ENCODE data around the gene LRRC45. TPM values are rescaled to one million over a fixed set of nuclear protein-coding genes. Genes with fewer than 3 reads are reported as not detected.

Gene LRRC45
- total RNA-seq, 1 experiment from 2014 or later, result 21.3 TPM

DNA sequence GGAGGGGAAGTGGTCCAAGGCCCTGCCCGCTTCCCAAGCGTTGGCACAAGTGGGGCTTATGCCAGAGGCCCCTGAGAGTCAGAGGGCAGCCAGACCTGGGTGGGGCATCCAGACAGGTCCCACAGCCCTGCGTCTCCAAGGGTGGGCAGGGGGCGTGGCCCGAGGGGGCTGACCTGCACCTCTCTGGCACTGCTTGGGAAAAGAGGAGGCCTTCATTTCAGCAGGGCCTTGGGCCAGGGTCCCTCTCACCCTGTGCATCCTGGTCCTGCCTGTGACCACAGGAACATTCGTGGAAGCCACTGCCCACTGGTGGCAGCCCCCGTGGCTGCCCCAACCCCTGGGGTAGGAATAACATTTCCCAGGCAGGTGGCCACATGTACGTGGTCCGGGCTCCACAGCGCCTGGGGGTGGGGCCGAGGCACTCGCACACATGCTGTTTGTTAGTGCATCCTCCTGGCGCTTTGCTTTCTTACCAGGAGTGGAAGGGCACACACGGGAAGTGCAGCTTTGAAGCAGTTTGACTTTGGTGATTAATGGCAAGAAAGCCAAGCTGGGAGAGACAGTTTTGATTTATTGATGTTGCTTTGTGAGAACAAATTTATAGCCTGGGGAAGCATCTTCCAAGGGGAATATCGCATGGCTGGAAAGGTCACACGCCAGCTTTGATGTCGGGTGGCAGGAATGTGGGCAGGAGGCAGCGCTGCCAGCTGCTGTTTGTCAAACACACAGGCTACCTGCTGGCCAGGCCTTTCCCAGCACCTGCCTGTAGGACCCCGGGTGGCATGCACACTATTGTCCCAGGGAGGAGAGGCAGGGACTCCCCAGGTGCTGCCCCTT, 4.7 kb upstream of the LRRC45 start:
- Histone ChIP-seq H3K36me3 (no peaks in the 10 kb centered on the region), H3K4me3 (no peak overlapping the region), H3K27ac (no peak overlapping the region), H3K4me1 (peaks cover 7% of the 10 kb centered on the region; the same call in 1 of the 2 replicates), H3K9me3 (replicated peaks) (no peaks in the 10 kb centered on the region), H3K27me3 (no peaks in the 10 kb centered on the region)
- DNase-seq, result no peak

DNA sequence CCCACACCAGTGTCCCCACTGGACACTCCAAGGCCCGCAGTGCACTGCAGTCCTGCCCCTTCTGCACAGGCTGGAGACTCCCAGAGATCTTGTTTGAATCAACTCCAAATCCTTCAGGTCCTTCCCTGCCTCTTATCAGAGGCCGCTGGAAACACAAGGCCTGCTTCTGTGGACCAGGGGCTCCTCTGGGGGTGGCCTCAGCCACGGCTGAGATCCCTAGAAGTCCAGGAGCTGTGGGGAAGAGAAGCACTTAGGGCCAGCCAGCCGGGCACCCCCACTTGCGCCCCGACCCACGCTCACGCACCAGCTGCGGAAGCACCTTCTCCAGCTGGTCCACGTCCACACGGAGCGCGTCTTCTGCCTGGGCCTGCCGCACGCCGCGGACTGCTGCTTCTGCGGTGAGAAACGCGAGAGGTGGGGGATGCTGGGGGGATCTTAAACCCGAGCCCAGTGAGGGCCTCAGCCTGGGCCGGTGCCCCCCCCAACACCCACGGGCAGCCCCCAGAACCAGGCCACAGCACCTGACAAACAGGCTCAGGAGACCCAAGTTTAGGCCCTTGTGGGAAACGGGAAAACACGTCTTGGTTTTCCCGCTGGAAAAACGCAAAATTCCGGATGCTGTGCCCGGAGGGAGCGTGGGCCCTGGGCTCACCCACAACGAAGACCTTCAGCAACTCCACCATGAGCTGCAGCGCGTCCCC, 4.0 kb upstream of the LRRC45 start:
- Histone ChIP-seq H3K27me3 (no peaks in the 10 kb centered on the region), H3K36me3 (no peaks in the 10 kb centered on the region), H3K4me1 (peaks cover 7% of the 10 kb centered on the region; the same call in 1 of the 2 replicates), H3K4me3 (no peak overlapping the region), H3K27ac (no peak overlapping the region), H3K9me3 (replicated peaks) (no peaks in the 10 kb centered on the region)
- DNase-seq, result no peak

DNA sequence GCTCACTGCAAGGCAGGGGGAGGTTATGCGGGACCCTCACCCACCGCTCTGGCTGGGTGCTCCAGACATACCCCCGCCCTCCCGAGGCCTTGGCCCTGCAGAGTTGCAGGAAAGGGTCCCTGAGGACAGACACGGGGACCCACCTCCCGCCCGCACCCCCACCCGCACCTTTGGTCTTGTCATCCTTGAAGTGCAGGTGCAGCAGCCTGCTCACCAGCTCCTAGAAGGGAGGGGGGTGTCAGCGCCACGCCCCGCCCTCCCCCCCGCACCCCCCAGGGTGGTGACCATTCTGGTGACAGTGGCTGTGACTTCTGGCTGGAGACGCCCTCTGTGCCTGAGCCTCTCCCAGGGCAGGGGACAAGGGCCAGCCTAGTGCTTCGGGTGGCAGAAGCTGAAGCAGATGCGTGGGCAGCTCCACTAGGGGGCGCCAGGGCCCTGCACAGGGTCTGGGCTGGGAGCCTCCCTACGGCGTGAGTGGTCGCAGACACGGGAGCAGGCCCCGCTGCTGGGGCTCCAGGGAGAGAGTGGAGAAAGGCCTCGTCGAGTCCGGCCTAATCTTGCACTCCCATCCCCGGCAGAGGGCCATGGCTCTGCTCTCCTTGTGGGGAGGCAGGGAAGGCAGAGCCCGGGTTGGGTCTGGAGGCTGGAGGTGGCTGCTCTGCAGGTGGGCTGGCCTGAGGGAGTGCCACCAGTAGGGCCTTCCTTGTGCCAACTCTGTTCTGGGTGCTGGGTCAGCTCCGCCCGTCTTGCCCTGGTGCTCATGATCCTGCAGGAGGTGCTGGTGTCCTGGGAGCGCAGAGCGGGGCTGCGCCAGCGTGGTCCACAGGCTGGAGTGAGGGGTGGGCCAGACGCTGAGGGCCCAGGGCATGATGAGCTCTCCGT, 3.2 kb upstream of the LRRC45 start:
- no peak overlapping the region for H3K27ac ChIP-seq
- no peaks in the 10 kb centered on the region for H3K9me3 ChIP-seq (replicated peaks)
- H3K4me1 ChIP-seq, result peaks cover 7% of the 10 kb centered on the region; the same call in 1 of the 2 replicates
- no peak overlapping the region for H3K4me3 ChIP-seq
- no peaks in the 10 kb centered on the region for H3K27me3 ChIP-seq
- no peaks in the 10 kb centered on the region for H3K36me3 ChIP-seq
- peak; percentile 90 to 93 for DNase-seq

DNA sequence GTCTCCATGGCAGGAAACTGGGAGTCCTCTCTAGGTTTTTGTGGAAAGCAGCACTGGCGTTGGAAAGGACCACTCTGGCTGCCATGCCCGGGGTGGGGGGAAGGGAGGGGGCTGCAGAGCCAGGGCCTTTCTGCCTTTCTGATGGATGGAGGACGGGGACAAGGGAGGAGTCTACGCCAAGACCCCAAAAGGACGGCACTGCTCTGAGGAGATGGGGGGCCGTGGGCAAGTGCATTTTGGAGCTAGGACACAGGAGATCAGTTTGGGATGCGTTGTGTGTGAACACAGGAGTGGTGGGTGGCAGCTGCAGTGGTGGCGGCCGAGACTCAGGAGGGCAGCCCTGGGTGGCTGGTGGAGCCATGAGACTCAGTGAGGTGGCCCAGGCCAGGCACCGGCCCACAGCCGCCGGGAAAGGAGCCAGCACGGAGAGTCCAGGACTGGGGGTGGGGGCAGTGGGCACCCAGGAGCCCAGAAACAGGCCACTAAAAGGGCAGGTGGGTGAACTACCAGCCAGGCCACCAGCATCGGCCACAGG, 2.5 kb upstream of the LRRC45 start:
- no peak for DNase-seq
- Histone ChIP-seq H3K4me1 (peaks cover 7% of the 10 kb centered on the region; the same call in 1 of the 2 replicates), H3K27me3 (no peaks in the 10 kb centered on the region), H3K27ac (no peak overlapping the region), H3K9me3 (replicated peaks) (no peaks in the 10 kb centered on the region), H3K36me3 (no peaks in the 10 kb centered on the region), H3K4me3 (no peak overlapping the region)

DNA sequence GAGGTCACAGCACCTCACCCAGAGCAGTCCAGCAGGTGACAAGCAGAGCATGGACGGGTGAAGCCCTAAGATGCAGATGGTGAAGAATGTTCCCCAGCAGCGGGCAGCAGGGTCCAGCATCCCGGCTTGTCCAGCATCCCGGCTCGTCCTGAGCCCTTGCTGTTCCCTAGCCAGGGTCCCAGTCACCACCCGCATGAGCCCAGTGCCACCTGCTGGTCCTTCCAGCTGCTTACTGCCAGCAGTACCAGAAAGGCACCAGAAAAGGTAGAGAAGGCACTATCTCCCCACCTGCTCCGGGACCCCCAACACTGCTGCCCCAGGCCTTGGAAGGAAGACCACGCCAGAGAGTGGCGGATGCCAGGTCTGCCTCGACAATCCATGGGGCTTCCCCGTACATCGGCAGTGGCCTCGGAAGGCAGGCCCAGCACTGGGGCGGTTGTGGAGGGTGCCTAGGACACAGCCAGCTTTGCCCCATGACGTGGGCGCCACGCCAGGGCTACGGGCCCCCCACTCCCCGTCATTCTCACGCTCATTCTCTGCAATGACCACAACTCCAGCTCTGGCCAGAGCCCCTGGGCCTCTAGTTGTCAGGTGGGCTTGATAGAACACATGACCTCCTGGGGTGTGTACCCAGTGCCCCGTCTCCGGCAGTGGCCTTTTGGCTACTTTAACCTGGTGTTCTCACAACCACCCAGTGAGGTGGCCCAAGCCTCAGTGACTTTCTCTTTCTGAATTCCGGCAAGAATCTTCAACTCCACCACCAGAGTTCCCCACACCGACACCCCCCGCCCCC, 1.8 kb upstream of the LRRC45 start:
- Histone ChIP-seq H3K36me3 (no peaks in the 10 kb centered on the region), H3K4me1 (peaks cover 7% of the 10 kb centered on the region; the same call in 1 of the 2 replicates), H3K27ac (no peak overlapping the region), H3K9me3 (replicated peaks) (no peaks in the 10 kb centered on the region), H3K4me3 (peak overlapping the region; percentile 89), H3K27me3 (no peaks in the 10 kb centered on the region)
- peak; percentile 90 to 91 for DNase-seq

DNA sequence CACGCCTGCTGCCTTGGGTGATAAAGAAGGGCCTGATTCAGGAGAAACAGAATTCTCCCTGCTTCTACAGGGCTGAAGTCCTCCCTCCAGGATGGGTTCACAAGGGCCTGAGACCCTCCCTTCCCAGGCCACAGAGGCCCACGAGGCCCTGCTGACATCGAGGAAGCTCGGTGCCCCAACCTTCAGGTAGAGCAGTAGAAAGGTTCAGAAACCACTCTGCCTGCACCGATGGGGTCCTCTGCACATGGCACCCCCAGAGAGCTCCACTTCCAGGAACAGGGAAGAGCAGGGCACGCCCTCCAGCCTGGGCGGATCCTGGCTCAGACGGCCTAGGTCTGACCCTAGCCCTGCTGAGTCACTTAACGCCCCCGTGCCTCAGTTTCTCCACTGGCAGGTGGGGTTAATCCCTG, 1.2 kb upstream of the LRRC45 start:
- Histone ChIP-seq H3K4me3 (peak overlapping the region; percentile 89), H3K27ac (no peak overlapping the region; the same call in 1 of the 2 replicates), H3K36me3 (no peaks in the 10 kb centered on the region), H3K4me1 (peaks cover 7% of the 10 kb centered on the region; the same call in 1 of the 2 replicates), H3K27me3 (no peaks in the 10 kb centered on the region), H3K9me3 (replicated peaks) (no peaks in the 10 kb centered on the region)
- DNase-seq, result peak in 1 of 2 experiments; percentile 46

DNA sequence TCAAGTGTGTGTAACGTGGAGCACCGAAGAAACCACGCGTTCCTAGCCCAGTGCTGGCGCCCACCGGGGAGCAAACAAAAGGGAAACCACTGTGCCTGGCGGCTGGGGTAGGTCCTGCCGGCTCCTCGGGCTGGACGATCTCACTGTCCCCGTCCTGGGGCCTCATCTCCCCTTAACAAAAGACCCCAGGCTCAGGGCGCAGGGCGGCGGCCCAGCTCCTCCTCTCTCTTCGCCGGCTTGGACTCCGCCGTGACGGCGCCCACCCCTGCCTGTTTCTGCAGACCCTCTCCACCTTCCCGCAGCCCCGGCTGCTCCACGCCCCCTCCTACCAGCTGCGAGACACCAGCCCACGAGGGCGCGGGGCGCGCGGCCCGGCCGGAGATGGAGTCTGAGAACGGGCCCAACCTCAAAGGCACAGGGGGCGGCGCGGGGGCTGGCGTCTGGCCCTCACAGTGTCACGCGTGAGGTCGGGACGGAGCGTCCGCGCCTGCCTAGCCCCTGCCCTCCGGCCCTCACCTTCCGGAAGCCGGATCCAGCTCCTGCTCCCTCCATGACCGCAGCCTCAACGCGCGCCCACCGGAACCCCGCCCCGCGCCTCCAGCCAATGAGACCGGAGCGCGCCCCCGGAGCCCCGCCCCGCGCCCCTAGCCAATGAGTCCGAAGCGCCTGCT, 660 bp upstream of the LRRC45 start, which contains the start of gene CENPX:
CENPX (minus strand) TSS at position 569 of the 671 bp plus-strand sequence; CDS start at position 552, 17 bp downstream.
- Histone ChIP-seq H3K4me1 (peaks cover 7% of the 10 kb centered on the region; the same call in 1 of the 2 replicates), H3K27me3 (no peaks in the 10 kb centered on the region), H3K9me3 (replicated peaks) (no peaks in the 10 kb centered on the region), H3K4me3 (peak within 1 kb of the TSS; percentile 89), H3K27ac (peak within 1 kb of the TSS; percentile 35), H3K36me3 (no peaks in the 10 kb centered on the region)
- peak in 1 of 2 experiments; percentile 66 for DNase-seq

DNA sequence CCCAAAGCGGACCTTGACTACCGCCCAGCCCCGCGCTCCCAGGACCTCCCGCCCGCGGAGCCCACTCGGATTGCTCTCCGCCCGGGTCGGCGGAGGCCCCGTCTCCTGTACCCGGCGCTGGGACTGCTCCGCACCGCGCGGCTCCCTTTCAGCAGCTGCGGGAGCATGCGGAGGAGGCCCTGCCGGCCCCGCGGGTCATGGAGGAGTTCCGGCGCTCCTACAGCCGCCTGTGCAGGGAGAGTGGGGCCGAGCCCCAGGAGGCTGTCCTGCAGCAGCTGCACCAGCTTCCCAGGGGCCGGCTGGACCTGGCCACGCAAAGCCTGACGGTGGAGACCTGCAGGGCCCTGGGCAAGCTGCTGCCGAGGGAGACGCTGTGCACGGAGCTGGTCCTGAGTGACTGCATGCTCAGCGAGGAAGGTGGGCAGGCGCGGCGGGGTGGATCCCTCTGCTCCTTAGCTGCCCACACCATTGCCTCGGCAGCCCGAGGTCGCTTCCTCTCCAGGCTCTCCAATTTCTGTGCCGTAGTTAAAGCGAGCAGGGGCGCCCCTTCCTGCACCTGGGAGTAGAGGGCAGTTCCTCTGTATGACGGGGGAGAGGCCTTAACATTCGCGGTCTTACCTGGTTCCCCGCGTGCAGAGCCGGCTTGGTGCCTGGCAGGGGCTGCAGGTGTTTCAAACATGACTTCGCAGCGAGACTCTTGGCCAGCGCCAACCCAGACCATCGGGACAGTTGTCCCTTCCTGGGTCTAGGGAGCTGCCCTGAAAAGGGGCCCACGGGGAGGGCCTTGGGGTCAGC, 539 bp downstream of the LRRC45 start:
- Histone ChIP-seq H3K9me3 (replicated peaks) (no peaks in the 10 kb centered on the region), H3K4me3 (peak overlapping the region; percentile 72), H3K27ac (peak overlapping the region; percentile 29; the same call in 1 of the 2 replicates), H3K4me1 (peaks cover 7% of the 10 kb centered on the region; the same call in 1 of the 2 replicates), H3K36me3 (no peaks in the 10 kb centered on the region), H3K27me3 (no peaks in the 10 kb centered on the region)
- DNase-seq, result peak; percentile 81 to 83

DNA sequence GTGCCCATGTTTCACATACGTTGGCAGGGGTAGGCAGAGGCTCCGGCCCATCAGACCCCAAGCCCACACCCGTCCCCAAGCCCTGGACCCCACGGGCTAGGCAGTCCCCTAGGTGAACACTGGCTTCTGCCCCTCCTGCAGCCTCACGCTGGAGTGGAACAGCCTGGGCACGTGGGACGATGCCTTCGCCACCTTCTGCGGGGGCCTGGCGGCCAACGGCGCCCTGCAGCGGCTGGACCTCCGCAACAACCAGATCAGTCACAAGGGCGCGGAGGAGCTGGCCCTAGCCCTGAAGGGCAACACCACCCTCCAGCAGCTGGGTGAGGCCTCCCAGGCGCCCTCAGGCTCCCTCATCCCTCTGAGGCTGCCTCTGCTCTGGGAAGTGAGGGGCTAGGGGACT, 1.8 kb downstream of the LRRC45 start:
- peaks cover 7% of the 10 kb centered on the region; the same call in 1 of the 2 replicates for H3K4me1 ChIP-seq
- H3K36me3 ChIP-seq, result no peaks in the 10 kb centered on the region
- DNase-seq, result no peak

DNA sequence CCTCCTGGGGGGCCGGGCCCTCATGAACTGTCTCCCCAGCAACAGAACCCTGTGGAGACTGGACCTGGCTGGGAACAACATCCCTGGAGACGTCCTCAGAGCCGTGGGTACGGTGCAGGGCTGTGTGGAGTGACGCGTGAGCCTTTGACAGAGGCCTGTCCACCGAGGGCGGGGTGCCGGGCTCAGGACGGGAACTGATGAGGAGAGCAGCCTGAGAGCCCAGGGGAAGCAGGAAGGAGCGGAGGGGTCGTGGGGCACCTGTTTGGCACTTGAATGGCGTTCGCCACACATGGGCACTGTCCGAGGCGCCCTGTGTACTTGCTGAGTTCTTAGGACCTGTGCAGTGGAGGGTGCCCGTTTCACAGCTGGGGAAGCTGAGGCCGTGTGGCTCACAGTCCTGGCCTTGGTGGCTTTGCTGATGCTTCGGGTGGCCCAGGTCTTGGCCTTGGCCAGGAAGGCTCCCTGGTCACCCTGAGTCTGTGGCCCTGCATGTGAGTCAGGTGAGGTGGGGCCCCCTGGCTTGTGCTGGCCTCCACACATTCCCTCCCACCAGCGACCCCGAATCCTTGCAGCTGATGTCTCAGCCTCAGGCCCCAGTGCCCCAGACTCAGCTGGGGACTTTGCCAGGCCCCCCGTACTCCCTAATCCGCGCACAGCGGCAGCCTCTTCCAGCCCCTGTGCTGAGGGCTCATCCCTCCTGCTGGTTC, 2.4 kb downstream of the LRRC45 start:
- DNase-seq, result no peak
- H3K27ac ChIP-seq, result no peak overlapping the region
- H3K27me3 ChIP-seq, result no peaks in the 10 kb centered on the region
- H3K4me1 ChIP-seq, result peaks cover 7% of the 10 kb centered on the region; the same call in 1 of the 2 replicates
- no peak overlapping the region for H3K4me3 ChIP-seq
- no peaks in the 10 kb centered on the region for H3K9me3 ChIP-seq (replicated peaks)
- no peaks in the 10 kb centered on the region for H3K36me3 ChIP-seq

More for the DNA sequence above, 1.8 kb downstream of the LRRC45 start:
- H3K9me3 ChIP-seq (replicated peaks), result no peaks in the 10 kb centered on the region
- H3K4me3 ChIP-seq, result no peak overlapping the region
- no peak overlapping the region for H3K27ac ChIP-seq
- H3K27me3 ChIP-seq, result no peaks in the 10 kb centered on the region

DNA sequence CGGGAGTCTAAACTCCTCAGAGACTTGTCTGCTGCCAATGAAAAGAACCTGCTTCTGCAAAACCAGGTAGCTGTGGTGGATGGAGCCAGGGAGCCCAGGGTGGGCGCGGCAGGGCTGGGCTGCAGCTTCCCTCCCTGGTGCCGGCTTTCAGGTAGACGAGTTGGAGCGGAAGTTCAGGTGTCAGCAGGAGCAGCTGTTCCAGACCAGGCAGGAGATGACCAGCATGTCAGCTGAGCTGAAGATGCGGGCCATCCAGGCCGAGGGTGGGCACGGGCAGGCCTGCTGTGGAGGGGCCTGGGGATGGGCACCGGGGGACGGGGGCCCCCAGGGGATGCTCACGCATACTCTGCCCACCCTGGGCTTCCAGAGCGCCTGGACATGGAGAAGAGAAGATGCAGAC, 5.1 kb downstream of the LRRC45 start:
- no peaks in the 10 kb centered on the region for H3K9me3 ChIP-seq (replicated peaks)

DNA sequence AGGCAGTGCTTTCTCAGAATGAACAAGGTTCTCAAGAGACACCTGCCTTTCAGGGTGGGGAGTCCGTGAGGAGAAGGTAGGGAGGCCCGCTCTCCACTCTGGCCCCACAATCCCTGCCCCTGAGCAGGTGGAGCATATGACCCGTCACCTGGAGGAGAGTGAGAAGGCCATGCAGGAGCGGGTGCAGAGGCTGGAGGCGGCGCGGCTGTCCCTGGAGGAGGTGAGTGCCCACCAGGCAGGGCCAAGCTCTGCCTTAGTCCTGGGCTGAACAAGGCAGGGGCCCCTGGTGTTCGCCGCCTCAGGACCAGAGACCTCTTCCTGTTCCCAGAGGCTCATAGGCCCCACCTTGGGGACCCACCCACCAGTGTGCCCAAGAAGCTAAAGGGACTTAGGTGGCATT, 5.9 kb downstream of the LRRC45 start:
- no peak for DNase-seq
- Histone ChIP-seq H3K27me3 (no peaks in the 10 kb centered on the region), H3K36me3 (no peaks in the 10 kb centered on the region), H3K27ac (no peak overlapping the region), H3K4me3 (no peak overlapping the region), H3K4me1 (no peaks in the 10 kb centered on the region; the same call in 1 of the 2 replicates), H3K9me3 (replicated peaks) (no peaks in the 10 kb centered on the region)

More for the DNA sequence above, 5.1 kb downstream of the LRRC45 start:
- Histone ChIP-seq H3K4me1 (no peaks in the 10 kb centered on the region; the same call in 1 of the 2 replicates), H3K27ac (no peak overlapping the region), H3K4me3 (no peak overlapping the region), H3K36me3 (no peaks in the 10 kb centered on the region), H3K27me3 (no peaks in the 10 kb centered on the region)
- DNase-seq, result no peak
